ENCODE results near the gene GPD2. TPM values are rescaled to one million over a fixed set of nuclear protein-coding genes. Genes with fewer than 3 reads are reported as not detected.

Gene GPD2
- total RNA-seq, 6 experiments from 2014 or later, result 3.2 to 8.8 (median 4.8) TPM

DNA sequence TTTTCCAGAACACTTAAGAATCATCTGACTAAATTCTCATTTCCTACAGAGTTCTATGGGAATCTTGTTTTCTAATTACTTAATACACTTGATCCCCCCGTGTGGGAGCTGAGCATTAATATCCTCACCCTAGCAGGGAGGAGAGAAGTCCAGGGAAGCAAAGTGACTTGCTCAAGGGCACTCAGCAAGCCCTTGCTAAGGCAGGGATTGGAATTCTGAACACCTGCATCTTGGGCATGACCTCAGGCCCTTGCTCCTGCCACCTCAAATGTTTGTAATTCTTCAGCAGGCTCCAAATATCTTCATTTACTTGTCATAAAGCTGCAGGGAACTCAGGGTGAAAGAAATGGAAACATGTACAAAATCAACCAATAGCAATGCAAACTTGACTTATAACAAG lies 162.4 kb downstream of the GPD2 start:
- H3K36me3 ChIP-seq, result no peaks in the 10 kb centered on the region
- no peaks in the 10 kb centered on the region for H3K4me1 ChIP-seq
- no peaks in the 10 kb centered on the region for H3K27me3 ChIP-seq
- intact Hi-C loops (cut with DNase I), result no loop called here
- no peak overlapping the region for H3K4me3 ChIP-seq
- ATAC-seq (no peak), DNase-seq (no peak)
- TF ChIP-seq, protein P1, sequence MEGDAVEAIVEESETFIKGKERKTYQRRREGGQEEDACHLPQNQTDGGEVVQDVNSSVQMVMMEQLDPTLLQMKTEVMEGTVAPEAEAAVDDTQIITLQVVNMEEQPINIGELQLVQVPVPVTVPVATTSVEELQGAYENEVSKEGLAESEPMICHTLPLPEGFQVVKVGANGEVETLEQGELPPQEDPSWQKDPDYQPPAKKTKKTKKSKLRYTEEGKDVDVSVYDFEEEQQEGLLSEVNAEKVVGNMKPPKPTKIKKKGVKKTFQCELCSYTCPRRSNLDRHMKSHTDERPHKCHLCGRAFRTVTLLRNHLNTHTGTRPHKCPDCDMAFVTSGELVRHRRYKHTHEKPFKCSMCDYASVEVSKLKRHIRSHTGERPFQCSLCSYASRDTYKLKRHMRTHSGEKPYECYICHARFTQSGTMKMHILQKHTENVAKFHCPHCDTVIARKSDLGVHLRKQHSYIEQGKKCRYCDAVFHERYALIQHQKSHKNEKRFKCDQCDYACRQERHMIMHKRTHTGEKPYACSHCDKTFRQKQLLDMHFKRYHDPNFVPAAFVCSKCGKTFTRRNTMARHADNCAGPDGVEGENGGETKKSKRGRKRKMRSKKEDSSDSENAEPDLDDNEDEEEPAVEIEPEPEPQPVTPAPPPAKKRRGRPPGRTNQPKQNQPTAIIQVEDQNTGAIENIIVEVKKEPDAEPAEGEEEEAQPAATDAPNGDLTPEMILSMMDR (IDR thresholded peaks at IDR 0.05), result no peak
- no peak for TF ChIP-seq POLR2A (IDR thresholded peaks at IDR 0.05)
- H3K9me3 ChIP-seq, result no peaks in the 10 kb centered on the region
- H3K27ac ChIP-seq, result no peak overlapping the region
- 64% methylated on average over 1 of the region's 1 CpG for WGBS (ENCODE audit: insufficient coverage, low coverage, low lambda C conversion rate, missing lambda C conversion rate)

DNA sequence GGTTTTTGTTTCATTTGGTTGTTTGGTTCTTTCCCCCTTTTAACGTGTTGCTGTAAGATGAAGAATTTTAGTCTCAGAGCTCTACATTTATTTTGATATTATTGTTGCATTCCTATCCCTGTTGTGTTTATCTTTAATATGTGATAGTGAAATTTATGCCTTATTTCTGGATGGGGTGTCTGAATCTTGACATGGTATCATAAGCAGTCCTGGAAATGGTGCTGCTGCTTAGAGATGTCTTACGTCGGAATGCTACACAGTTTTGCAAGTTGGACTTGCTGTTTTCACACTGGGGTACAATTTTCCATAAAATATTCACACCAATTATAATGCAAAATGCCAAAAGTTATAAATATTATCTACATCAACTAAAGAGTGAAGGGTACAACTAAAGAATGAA lies 164.0 kb downstream of the GPD2 start:
- Histone ChIP-seq H3K4me3 (no peak overlapping the region), H3K27me3 (no peaks in the 10 kb centered on the region), H3K36me3 (no peaks in the 10 kb centered on the region), H3K9me3 (no peaks in the 10 kb centered on the region), H3K27ac (no peak overlapping the region), H3K4me1 (no peaks in the 10 kb centered on the region)
- WGBS (ENCODE audit: insufficient coverage, low coverage, low lambda C conversion rate, missing lambda C conversion rate), result 78% methylated on average over 3 of the region's 3 CpGs
- DNase-seq (no peak), ATAC-seq (no peak)
- no peak for TF ChIP-seq POLR2A (IDR thresholded peaks at IDR 0.05)
- TF ChIP-seq, protein P1 (IDR thresholded peaks at IDR 0.05), result no peak
- intact Hi-C loops (cut with DNase I), result no loop called here

DNA sequence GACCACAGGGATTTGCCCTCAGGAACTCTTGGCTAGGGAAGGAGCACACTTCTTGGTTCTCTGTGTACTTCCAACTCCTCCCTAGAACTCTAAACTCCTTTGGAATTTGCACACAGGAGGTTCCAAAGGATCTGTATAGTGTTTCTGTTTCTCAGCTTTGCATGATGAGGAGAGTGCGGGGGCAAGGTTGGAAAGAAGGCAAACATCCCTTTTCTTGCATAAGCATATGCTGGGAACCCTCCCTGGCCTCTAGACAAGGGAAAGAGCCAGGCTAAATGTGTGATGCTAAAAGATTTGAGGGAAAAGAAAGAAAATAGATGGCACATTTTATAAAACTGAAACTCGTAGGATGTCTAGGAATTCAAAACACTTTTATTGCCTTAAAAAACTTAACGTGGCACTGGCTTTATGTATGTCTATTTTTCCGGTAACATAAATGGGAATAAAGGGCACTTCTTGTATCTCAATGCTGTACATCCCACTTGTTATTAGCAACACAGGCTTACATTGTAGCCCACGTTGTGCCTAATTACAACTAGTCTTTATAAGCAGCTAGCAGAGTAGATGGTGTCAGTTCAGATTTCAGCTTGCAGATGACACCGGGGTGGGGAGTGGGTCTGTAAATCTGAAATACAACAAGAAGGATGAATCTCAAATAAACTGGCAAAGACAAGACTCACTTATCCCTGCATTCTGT lies 165.8 kb downstream of the GPD2 start:
- 72% methylated on average over 6 of the region's 6 CpGs for WGBS (ENCODE audit: insufficient coverage, low coverage, low lambda C conversion rate, missing lambda C conversion rate)
- no peaks in the 10 kb centered on the region for H3K9me3 ChIP-seq
- no peaks in the 10 kb centered on the region for H3K4me1 ChIP-seq
- H3K27me3 ChIP-seq, result no peaks in the 10 kb centered on the region
- H3K27ac ChIP-seq, result no peak overlapping the region
- no peak overlapping the region for H3K4me3 ChIP-seq
- H3K36me3 ChIP-seq, result no peaks in the 10 kb centered on the region
- no peak for ATAC-seq
- DNase-seq, result no peak
- intact Hi-C loops (cut with DNase I), result no loop called here
- TF ChIP-seq, protein P1 (IDR thresholded peaks at IDR 0.05), result no peak
- TF ChIP-seq POLR2A (IDR thresholded peaks at IDR 0.05), result no peak

DNA sequence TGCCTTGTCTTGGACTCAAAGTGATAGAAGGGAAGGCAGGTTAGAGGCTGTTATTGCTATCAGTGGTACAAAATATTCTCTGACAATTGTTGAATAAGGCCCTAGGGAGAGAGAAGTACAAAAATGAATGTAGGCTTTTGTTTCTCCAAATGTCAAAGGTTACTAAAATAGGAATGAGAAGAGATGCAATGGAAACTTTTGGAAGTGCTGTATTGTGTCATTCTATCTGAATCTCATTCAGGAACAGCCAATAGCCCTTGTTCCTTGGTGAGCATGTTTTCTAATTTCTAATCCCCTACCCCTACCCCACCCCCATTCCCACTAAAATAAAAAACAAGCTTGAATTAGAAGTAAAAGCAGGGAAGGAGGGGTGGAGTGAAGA lies 166.4 kb downstream of the GPD2 start:
- ATAC-seq, result no peak
- no peak for DNase-seq

More for the DNA sequence above, 166.4 kb downstream of the GPD2 start:
- Histone ChIP-seq H3K27ac (no peak overlapping the region), H3K4me1 (no peaks in the 10 kb centered on the region), H3K27me3 (no peaks in the 10 kb centered on the region), H3K4me3 (no peak overlapping the region), H3K9me3 (no peaks in the 10 kb centered on the region), H3K36me3 (no peaks in the 10 kb centered on the region)
- TF ChIP-seq POLR2A (IDR thresholded peaks at IDR 0.05), result no peak
- TF ChIP-seq, protein P1 (IDR thresholded peaks at IDR 0.05), result no peak
- intact Hi-C loops (cut with DNase I), result no loop called here
